K562 treated with DMSO at 1 percent for 48 hours (cell line): ENCODE results near the gene CCDC18. TPM values are rescaled to one million over a fixed set of nuclear protein-coding genes. Genes with fewer than 3 reads are reported as not detected.

Source experiments
- total RNA-seq: library from RNA; unstranded; fragments of 300-600 nt; gene quantifications from 2 replicates; pipeline ENCODE4 v1.2.3, GENCODE V29; 2022; ENCODE audit warnings: low replicate concordance; ENCODE audit errors: extremely low read depth

CCDC18 gene, protein sequence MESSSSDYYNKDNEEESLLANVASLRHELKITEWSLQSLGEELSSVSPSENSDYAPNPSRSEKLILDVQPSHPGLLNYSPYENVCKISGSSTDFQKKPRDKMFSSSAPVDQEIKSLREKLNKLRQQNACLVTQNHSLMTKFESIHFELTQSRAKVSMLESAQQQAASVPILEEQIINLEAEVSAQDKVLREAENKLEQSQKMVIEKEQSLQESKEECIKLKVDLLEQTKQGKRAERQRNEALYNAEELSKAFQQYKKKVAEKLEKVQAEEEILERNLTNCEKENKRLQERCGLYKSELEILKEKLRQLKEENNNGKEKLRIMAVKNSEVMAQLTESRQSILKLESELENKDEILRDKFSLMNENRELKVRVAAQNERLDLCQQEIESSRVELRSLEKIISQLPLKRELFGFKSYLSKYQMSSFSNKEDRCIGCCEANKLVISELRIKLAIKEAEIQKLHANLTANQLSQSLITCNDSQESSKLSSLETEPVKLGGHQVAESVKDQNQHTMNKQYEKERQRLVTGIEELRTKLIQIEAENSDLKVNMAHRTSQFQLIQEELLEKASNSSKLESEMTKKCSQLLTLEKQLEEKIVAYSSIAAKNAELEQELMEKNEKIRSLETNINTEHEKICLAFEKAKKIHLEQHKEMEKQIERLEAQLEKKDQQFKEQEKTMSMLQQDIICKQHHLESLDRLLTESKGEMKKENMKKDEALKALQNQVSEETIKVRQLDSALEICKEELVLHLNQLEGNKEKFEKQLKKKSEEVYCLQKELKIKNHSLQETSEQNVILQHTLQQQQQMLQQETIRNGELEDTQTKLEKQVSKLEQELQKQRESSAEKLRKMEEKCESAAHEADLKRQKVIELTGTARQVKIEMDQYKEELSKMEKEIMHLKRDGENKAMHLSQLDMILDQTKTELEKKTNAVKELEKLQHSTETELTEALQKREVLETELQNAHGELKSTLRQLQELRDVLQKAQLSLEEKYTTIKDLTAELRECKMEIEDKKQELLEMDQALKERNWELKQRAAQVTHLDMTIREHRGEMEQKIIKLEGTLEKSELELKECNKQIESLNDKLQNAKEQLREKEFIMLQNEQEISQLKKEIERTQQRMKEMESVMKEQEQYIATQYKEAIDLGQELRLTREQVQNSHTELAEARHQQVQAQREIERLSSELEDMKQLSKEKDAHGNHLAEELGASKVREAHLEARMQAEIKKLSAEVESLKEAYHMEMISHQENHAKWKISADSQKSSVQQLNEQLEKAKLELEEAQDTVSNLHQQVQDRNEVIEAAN (N-terminal part only)
- total RNA-seq = not detected in 2 replicates

DNA sequence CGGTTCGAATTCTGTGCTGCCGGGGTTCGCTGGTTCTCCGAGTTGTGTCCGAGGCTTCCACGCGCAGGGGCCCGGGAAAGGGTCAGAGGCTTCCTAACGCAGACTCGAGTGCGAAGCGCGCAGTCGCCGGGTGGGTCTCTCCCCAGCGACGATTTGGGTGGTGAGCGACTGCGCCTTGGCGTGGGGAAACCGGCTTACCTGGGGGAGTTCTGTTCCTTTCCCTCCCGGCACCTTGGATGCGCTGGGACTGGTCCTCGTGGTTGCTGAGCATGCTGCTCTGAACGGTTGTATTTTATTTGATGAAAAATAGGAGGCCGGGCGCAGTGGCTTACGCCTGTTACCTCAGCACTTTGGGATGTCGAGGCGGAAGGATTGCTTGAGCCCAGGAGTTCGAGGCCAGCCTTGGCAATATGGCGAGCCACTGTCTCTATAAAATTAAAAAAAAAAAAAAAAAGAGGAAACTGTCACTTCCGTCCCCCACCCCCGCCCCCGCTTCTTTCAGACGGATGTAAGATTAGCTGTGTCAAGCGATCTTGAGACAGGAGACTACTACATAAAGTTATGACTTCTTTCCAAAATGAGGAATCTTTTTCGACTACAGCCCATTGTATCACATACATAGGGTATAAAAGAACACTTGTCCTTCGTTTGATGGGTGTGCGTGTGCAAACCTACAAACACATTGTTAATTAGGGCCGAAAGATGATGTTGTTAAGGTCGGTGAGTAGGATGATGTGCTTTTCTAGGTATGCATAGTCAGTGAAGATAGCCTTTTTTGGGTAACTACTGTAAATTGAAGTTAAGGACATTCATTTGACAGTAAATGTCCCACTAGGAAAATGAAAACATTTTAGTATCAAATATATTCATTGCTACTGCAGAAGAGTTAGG lies at the start of gene CCDC18:
TSS of gene CCDC18 (plus strand) at position 2 of the 891 bp plus-strand sequence. CDS start 2,638 bp downstream, outside the sequence.

DNA sequence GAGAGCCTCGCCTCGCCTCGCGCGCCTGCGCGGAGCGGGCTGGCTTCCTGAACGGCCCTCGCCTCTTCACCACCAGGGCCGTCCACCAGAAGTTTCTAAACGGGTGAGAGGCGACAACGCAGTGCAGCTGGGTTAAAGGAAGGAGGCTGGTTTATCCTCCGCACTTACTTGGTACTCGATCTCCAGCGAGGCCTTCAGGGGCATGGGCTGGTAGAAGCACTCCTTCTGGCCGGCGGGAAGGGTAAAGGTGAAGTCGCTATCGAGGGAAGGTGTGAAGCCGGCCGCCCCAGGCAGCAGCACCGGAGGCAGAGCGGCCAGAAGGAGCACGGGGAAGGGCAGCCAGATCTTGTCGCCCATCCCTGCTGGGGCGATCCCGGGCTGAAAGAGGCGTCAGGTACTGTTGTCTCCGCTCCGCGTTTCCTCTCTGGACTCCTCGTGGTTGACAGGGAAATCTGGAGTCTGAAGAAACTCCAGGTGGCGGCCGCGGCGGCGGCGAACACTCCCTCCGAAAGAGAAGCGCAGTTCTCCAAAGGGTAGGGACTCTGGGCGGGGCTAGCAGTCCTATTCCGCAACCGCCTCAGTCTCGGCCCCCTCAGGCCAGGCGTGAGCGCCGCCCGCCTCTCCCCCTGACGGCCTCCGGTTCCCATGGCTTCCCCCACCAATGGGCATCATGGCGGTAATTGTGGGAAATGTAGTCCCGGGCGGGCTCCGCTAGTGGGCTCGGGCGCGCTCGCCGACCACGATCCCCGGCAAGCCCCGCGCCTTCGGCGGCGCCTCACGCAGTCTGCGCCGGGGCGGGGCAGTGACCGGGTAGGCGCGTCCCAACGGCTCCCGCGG lies 420 bp upstream of the CCDC18 start, which contains the start of gene TMED5:
TSS of gene TMED5 (minus strand) at position 528 of the 837 bp plus-strand sequence. CDS start at position 357, 171 bp downstream.

Other genes starting within 250 kb of the CCDC18 start
- not detected in 2 replicates for gene DIPK1A, start 219.3 kb upstream of the CCDC18 start, total RNA-seq
- not detected in 2 replicates for gene MTF2, start 101.4 kb upstream of the CCDC18 start, total RNA-seq
- not detected in 2 replicates for gene TMED5, start 311 bp upstream of the CCDC18 start, total RNA-seq
- not detected in 2 replicates for gene DR1, start 165.2 kb downstream of the CCDC18 start, total RNA-seq